Activated CD8-positive, alpha-beta T cell treated with anti-CD3 and anti-CD28 coated beads for 36 hours (primary cell): ENCODE measurements around the gene PHLDB3. TPM values are rescaled to one million over a fixed set of nuclear protein-coding genes. Genes with fewer than 3 reads are reported as not detected.

Source experiments
- ATAC-seq: fragments of 200-7000 bp; cut with Tn5 transposase; one replicate; pipeline ENCODE4 v1.10.0; 2021; ENCODE audit warnings: mild to moderate bottlenecking, moderate library complexity
- CTCF ChIA-PET: fragments of 350-600 bp; sonication (Branson Sonifier 250); formaldehyde crosslinking; loops from one replicate; lab custom pipeline; 2021; ENCODE audit warnings: antibody characterized with exemption; lab: Charles Lee
- POLR2A ChIA-PET: fragments of 350-600 bp; sonication (Branson Sonifier 250); formaldehyde crosslinking; loops from one replicate; lab custom pipeline; 2021; ENCODE audit warnings: antibody characterized with exemption; lab: Charles Lee
- DNase-seq: peaks from one replicate; pipeline ENCODE4 v3.0.0-alpha.2; 2020
- H3K27ac Mint-ChIP-seq: one replicate; pipeline ENCODE4 v1.8.0; 2021; ENCODE audit warnings: mild to moderate bottlenecking, mixed read lengths
- H3K27me3 Mint-ChIP-seq: one replicate; pipeline ENCODE4 v1.8.0; 2021; ENCODE audit warnings: mixed read lengths
- H3K36me3 Mint-ChIP-seq: one replicate; pipeline ENCODE4 v1.8.0; 2021; ENCODE audit warnings: low read depth, mixed read lengths
- H3K4me1 Mint-ChIP-seq: one replicate; pipeline ENCODE4 v1.8.0; 2021; ENCODE audit warnings: low read depth, mixed read lengths
- H3K4me3 Mint-ChIP-seq: one replicate; pipeline ENCODE4 v1.8.0; 2021; ENCODE audit warnings: mild to moderate bottlenecking, moderate library complexity, mixed read lengths
- H3K9me3 Mint-ChIP-seq: one replicate; pipeline ENCODE4 v1.8.0; 2021; ENCODE audit warnings: mixed read lengths
- CTCF ChIP-seq: fragments of 200-600 bp; IDR thresholded peaks from one replicate; pipeline ENCODE4 v1.8.0; 2022; ENCODE audit warnings: antibody characterized with exemption, mild to moderate bottlenecking
- intact Hi-C: fragments of 100-400 bp; cut with micrococcal nuclease; formaldehyde crosslinking; loops from one replicate; pipeline ENCODE4 v1.10.0; 2022
- total RNA-seq, 2 experiments: library from RNA; stranded (reverse); gene quantifications; one replicate each; pipeline ENCODE4 v1.2.3, GENCODE V29; 2021

PHLDB3 gene
- total RNA-seq, 2 experiments from 2014 or later: 14.7 to 17.5 TPM

- no peak overlapping the region for H3K27ac Mint-ChIP-seq
- no peak for DNase-seq
- H3K36me3 Mint-ChIP-seq: no peaks in the 10 kb centered on the region
- peaks cover 33% of the 10 kb centered on the region for H3K4me1 Mint-ChIP-seq
- no peaks in the 10 kb centered on the region for H3K27me3 Mint-ChIP-seq
- H3K4me3 Mint-ChIP-seq: no peak overlapping the region
- TF ChIP-seq CTCF: no peak
- ATAC-seq: no peak
- no peaks in the 10 kb centered on the region for H3K9me3 Mint-ChIP-seq
- ChIA-PET POLR2A (no interaction called here), CTCF (interaction anchor here (1.1 to 7.5 kb wide), 5 partner anchors 10 to 86 kb away, joined by 3 to 78 read pairs (median 4); partner anchors contain the start of gene PHLDB3)
- intact Hi-C loops: no loop called here
These were observed 70.9 kb downstream of the PHLDB3 start for GRCh38 chr19:43433689-43434088.

- no peak overlapping the region for H3K4me3 Mint-ChIP-seq
- H3K27me3 Mint-ChIP-seq: no peaks in the 10 kb centered on the region
- H3K9me3 Mint-ChIP-seq: no peaks in the 10 kb centered on the region
- H3K27ac Mint-ChIP-seq: no peak overlapping the region
- DNase-seq (no peak), ATAC-seq (peak; percentile 17)
- POLR2A ChIA-PET: no interaction called here
- CTCF ChIA-PET: interaction anchor here (0.9 to 7.5 kb wide), 12 partner anchors 9 to 141 kb away, joined by 3 to 78 read pairs (median 4); partner anchors contain the start of genes PHLDB3 and ZNF575
- H3K36me3 Mint-ChIP-seq: no peaks in the 10 kb centered on the region
- intact Hi-C loops: no loop called here
- TF ChIP-seq CTCF: no peak
- peaks cover 30% of the 10 kb centered on the region for H3K4me1 Mint-ChIP-seq
These were observed 71.2 kb downstream of the PHLDB3 start for GRCh38 chr19:43433358-43433673.

GRCh38 chr19:43430976-43431375 is 73.6 kb downstream of the PHLDB3 start:
- no peak for TF ChIP-seq CTCF
- Mint-ChIP-seq H3K27ac (no peak overlapping the region), H3K4me1 (peaks cover 14% of the 10 kb centered on the region), H3K27me3 (no peaks in the 10 kb centered on the region), H3K36me3 (no peaks in the 10 kb centered on the region), H3K4me3 (no peak overlapping the region), H3K9me3 (no peaks in the 10 kb centered on the region)
- DNase-seq (no peak), ATAC-seq (no peak)
- intact Hi-C loops: no loop called here
- ChIA-PET CTCF (interaction anchor here (2.5 to 7.5 kb wide), 2 partner anchors 16 to 88 kb away, joined by 25 to 78 read pairs; no protein-coding TSS in a partner anchor), POLR2A (interaction anchor here (0.6 kb wide), 1 partner anchor 886 kb away, joined by 3 read pairs; no protein-coding TSS in a partner anchor)

- ATAC-seq: no peak
- no peak overlapping the region for H3K27ac Mint-ChIP-seq
- no peak for TF ChIP-seq CTCF
- H3K4me3 Mint-ChIP-seq: no peak overlapping the region
- no peaks in the 10 kb centered on the region for H3K27me3 Mint-ChIP-seq
- H3K4me1 Mint-ChIP-seq: peaks cover 20% of the 10 kb centered on the region
- H3K36me3 Mint-ChIP-seq: no peaks in the 10 kb centered on the region
- no peaks in the 10 kb centered on the region for H3K9me3 Mint-ChIP-seq
- POLR2A ChIA-PET: no interaction called here
- DNase-seq: peak; percentile 20
- CTCF ChIA-PET: interaction anchor here (7.5 kb wide), 1 partner anchor 89 kb away, joined by 78 read pairs; no protein-coding TSS in a partner anchor
- intact Hi-C loops: no loop called here
These were observed 74.3 kb downstream of the PHLDB3 start for GRCh38 chr19:43430142-43430710.

- H3K9me3 Mint-ChIP-seq: no peaks in the 10 kb centered on the region
- POLR2A ChIA-PET: no interaction called here
- DNase-seq (no peak), ATAC-seq (no peak)
- no peak for TF ChIP-seq CTCF
- CTCF ChIA-PET: interaction anchor here (0.6 to 1.6 kb wide), 3 partner anchors 18 to 90 kb away, joined by 3 to 5 read pairs (median 3); no protein-coding TSS in a partner anchor
- intact Hi-C loops: no loop called here
- H3K4me3 Mint-ChIP-seq: no peak overlapping the region
- H3K36me3 Mint-ChIP-seq: no peaks in the 10 kb centered on the region
- H3K4me1 Mint-ChIP-seq: peaks cover 20% of the 10 kb centered on the region
- no peak overlapping the region for H3K27ac Mint-ChIP-seq
- H3K27me3 Mint-ChIP-seq: no peaks in the 10 kb centered on the region
These were observed 75.2 kb downstream of the PHLDB3 start for GRCh38 chr19:43429395-43429794.
